ENCODE results near the gene SEZ6L. TPM values are rescaled to one million over a fixed set of nuclear protein-coding genes. Genes with fewer than 3 reads are reported as not detected.
"Not testable (repeated sequence)": the region's sequence is repeated elsewhere in the genome, so short reads cannot be mapped to it uniquely, and the experiment has no call there.

Gene SEZ6L
- total RNA-seq, 1 experiment from 2014 or later, result not detected

DNA sequence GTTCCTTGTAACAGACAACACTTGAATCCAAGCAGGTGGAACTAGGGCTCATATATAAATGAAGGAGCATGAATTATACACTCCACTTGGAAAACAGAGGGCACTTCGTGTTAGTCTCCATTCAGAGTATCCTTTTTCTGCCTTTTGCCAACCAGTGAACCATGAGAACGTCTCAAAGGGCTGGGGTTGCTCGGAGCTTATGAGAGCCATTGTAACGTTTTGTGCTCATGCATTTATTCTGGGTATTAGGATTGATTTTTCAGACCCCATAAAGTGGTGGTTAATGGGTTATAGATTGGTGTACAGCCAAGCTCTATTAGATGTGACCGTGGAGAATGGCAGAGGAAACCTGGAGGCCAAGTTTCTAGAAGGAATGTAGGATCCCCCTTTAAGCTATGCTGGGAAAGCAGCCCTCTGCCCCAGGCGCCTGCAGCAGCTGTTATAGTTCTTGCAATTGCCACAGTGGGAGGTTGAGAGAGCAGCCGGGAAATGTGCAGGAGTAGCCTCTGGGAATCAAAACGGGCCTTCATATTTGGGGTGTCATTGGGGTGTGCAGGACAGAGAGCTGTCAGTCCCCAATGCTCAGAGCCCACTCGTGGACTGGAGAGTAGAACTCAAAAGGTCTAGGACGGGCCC is 205.2 kb downstream of the SEZ6L start:
- no peak for DNase-seq (ENCODE audit: extremely low read depth, low read depth)

- DNase-seq (ENCODE audit: extremely low read depth, low read depth), result no peak
Measured at GRCh38 chr22:26377170-26377830, 208.0 kb downstream of the SEZ6L start.

DNA sequence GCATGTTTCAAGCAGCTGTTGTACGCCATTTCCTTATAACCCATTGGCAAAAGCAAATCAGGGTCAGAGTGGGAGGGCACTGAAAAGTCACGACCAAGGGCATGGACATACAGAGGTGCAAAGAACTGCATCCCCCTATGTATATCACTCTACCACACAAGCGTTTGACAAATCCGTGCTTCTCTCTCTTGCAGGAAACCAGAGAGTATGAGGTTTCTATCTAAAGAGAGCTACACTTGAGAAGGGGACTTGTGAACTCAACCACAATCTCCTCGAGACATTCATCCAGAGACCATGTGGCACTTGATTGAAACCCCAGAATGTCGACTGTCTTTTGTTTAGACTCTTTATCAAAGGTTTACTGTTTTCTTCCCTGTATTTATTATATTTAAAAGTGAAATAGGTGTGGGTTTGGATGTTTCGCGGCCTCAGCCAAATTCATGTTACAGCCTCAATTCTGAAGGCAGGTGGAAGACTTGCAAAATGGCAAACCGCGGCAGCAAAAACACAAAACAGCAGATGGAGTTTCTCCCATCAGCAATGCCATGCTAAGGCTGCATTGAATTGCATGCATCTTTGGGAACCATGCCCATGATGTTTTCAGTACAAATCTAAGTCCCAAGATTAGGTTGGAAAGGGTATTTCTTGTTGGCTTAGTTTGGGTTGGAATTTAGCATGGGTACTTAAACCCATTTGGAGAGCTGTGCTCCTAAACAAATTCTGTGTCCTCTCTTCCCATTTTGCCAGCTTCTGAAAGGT is 211.0 kb downstream of the SEZ6L start:
- no peak for DNase-seq (ENCODE audit: extremely low read depth, low read depth)

GRCh38 chr22:26382782-26383181 is 213.5 kb downstream of the SEZ6L start:
- DNase-seq (ENCODE audit: extremely low read depth, low read depth), result no peak

DNA sequence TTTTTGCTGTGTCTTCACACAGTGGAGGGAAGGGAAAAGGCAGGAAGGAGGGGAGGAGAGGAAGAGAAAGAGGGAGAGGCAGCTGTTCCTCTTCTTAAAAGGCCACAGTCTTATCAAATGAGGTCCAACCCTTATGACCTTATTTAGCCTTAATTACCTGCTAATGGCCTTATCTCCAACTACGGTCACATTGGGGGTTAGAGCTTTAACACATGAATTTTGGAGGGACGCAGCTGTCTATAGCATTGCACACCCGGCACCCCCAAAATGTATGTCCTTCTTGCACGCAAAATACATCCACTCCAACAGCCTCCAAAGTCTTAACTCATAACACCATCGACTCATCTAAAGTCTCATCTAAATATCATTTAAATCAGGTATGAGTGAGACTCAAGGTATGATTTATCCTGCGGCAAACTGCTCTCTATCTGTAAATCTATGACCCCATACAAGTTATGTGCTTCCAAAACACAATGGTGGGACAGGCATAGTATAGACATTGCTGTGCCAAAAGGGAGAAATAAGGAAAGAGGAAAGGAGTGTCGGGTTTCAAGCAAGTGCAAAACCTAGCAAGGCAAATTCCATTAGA is 214.8 kb downstream of the SEZ6L start:
- no peak for DNase-seq (ENCODE audit: extremely low read depth, low read depth)

DNA sequence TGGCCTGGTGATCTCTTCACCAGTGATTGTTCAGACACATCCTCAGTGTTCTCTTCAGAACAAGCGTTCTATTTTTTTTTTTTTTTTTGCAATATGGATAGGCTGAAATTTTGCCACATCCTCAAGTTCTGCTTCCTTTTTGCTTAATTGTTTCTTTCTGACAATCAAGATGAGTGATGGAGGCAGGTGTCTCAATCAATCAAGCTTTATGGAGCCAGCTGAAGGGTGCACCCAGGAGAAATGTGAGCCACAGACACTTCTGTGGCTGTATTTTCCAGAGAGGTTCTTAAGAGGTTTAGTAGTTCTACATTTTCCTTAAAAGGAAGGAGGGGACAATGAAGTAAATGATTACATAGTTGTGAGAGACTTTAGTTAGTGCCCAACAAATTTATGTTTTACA is 215.9 kb downstream of the SEZ6L start:
- no peak for DNase-seq (ENCODE audit: extremely low read depth, low read depth)

DNA sequence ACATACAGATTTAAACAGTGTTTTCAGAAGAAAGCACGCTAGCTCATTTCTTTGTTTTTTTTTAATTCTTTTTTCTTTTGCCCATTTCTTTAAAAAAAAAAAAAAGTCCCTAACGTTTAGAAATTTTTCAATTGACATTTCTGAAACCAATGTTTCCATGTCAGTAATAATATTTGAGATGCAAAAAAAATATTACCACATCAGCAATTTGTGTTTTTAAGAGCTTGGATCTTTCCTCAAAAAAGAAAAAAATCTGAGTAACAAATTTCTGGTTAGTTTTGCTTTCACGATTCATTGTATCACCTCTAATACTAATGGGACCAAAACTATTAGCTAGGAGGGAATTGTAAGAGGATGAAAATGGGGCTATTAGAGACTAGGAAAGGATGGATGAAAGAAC is 219.9 kb downstream of the SEZ6L start:
- DNase-seq (ENCODE audit: extremely low read depth, low read depth), result no peak

DNA sequence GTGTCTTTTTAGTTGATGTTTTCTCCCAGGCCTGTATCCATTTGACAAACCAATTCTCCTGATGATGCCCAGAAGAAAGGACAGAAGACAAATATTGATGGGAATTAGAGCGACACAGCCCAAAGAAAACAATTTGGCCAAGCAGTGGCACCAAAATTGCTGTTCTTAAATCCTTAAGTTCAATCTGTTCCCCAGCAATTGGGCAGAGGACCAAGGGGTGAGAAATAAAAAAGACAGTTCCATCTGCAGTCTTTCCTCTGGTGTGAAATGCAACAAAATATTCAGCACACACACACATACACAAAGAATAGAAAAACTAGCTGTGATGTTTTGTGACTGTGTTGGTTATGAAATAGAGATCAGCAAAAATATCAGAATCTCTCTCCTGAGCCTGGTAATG is 221.8 kb downstream of the SEZ6L start:
- no peak for DNase-seq (ENCODE audit: extremely low read depth, low read depth)

GRCh38 chr22:26391623-26392022 is 222.4 kb downstream of the SEZ6L start:
- no peak for DNase-seq (ENCODE audit: extremely low read depth, low read depth)

DNA sequence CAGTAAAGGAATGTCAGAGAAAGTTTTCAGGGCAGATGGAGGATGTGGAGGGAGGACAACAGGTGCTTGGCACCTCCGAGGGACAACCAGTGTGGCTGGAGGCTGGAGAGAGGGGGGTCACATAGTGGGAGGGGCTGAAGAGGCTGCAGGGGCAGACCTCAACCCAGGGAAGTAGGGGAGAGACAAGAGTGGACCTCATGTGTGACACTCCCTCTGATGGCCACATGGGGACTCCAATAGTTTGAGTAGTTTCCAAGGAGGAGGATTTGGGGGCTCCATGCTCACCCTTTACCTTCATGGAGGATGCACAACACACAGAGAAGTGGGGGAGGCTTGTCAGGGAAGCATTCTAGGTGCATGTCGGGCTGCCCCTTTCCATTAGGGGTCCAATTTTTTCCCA is 224.7 kb downstream of the SEZ6L start:
- no peak for DNase-seq (ENCODE audit: extremely low read depth, low read depth)

- DNase-seq (ENCODE audit: extremely low read depth, low read depth), result no peak
Measured at GRCh38 chr22:26394777-26395176, 225.5 kb downstream of the SEZ6L start.

GRCh38 chr22:26395926-26396325 is 226.7 kb downstream of the SEZ6L start:
- no peak for DNase-seq (ENCODE audit: extremely low read depth, low read depth)

DNA sequence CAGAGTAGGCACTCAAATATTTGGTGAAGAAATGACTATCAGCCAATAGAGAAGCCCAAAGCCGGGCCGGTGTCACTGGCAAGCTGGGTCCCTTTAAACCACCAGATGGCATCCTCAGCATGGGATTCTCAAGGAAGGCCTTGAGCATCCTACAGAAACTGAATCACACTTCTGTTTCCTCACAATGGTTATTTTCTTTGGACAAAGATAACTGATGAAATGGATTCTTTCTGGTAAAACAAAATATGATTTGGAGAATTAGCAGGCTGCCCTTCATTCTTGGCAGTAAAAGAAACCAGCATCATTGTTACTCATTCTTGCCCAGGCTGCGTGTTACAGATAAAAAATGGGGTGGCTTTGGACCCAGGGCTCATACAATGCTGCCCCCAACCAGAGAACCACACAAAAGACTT is 229.5 kb downstream of the SEZ6L start:
- peak; percentile 51 for DNase-seq (ENCODE audit: extremely low read depth, low read depth)

GRCh38 chr22:26399289-26399688 is 230.0 kb downstream of the SEZ6L start:
- DNase-seq (ENCODE audit: extremely low read depth, low read depth), result no peak

GRCh38 chr22:26401726-26402125 is 232.5 kb downstream of the SEZ6L start:
- no peak for DNase-seq (ENCODE audit: extremely low read depth, low read depth)

DNA sequence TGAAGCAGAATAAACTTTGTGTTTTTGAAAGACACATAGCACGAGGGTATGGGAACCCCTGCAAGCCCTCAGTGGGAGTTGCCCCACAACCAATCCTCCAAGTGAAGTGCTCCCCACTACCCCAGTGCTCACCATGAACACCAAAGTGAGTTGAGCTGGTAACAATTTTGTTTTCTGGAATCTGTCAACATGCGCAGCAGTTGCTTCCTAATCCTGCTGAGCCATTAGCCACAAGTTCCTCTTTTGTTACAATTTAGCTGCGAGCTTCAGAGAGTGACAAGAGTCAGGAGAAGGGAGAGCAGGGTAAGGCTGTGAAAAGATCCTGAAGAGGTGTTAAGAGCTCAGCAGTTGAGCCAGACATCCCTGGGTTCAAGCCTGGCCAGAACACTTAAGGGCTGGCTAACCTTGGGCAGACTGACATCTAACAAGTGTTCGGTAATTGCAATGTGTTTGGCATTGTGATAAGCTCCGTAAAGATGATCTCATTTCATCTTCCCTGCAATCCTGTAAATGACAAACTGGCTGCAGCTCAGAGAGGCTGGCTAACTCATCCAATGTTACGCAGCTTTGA is 235.7 kb downstream of the SEZ6L start:
- no peak for DNase-seq (ENCODE audit: extremely low read depth, low read depth)

- no peak for DNase-seq (ENCODE audit: extremely low read depth, low read depth)
Measured at GRCh38 chr22:26406118-26406517, 236.9 kb downstream of the SEZ6L start.

DNA sequence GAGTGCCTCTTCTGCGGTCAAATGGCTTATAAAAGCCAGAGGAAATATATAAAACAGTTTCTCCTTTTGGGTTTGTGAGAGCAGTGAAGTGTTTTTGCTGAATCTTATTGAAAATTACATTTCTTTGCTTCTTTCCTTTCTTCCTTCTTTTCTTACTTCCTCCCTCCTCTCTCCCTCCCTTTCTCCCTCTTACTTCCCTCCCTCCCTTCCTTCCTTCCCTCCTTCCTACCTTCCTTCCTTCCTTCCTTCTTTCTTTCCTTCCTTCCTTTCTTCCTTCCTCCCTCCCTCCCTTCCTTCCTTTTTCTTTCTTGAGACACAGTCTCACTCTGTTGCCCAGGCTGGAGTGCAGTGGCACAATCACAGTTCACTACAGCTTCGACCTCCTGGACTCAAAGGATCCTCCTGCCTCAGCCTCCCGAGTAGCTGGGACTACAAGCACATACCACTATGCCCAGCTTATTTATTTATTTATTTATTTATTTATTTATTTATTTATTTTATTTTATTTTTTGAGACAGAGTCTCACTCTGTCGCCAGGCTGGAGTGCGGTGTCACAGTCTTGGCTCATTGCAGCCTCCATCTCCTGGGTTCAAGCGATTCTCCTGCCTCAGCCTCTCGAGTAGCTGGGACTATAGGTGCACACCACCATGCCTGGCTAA is 239.4 kb downstream of the SEZ6L start:
- DNase-seq (ENCODE audit: extremely low read depth, low read depth), result not testable (repeated sequence)

- no peak for DNase-seq (ENCODE audit: extremely low read depth, low read depth)
Measured at GRCh38 chr22:26409719-26410335, 240.6 kb downstream of the SEZ6L start.

GRCh38 chr22:26410386-26410785 is 241.1 kb downstream of the SEZ6L start:
- DNase-seq (ENCODE audit: extremely low read depth, low read depth), result no peak

Data from NCI-H460 (cell line).